ENCODE data around the gene MYL9. TPM values are rescaled to one million over a fixed set of nuclear protein-coding genes. Genes with fewer than 3 reads are reported as not detected.

Gene MYL9
- total and polyA plus RNA-seq, 4 donors = 0.98 to 27.0 (median 7.6) TPM

GRCh38 chr20:36591854-36592641, 50.7 kb downstream of the MYL9 start:
- Histone ChIP-seq H3K4me3 (ENCODE audit: low read depth in 1 of 3, low read length in 3 of 3) (no peak overlapping the region), H3K4me1 (ENCODE audit: control insufficient read depth in 4 of 4, insufficient read depth in 4 of 4, low read length in 3 of 4) (no peaks in the 10 kb centered on the region), H3K27me3 (ENCODE audit: control insufficient read depth in 4 of 4, insufficient read depth in 4 of 4, low read length in 3 of 4) (no peaks in the 10 kb centered on the region), H3K36me3 (ENCODE audit: control insufficient read depth in 4 of 4, insufficient read depth in 3 of 4, low read depth in 1 of 4, low read length in 3 of 4) (peaks cover 0 to 21% (median 6%) of the 10 kb centered on the region in 4 donors), H3K9me3 (ENCODE audit: control insufficient read depth in 4 of 4, low read length in 3 of 4) (no peaks in the 10 kb centered on the region), H3K9ac (ENCODE audit: low read depth in 1 of 2, low read length in 2 of 2) (no peak overlapping the region), H3K27ac (ENCODE audit: low read depth in 1 of 2, low read length in 2 of 2) (no peak overlapping the region)
- TF ChIP-seq JUND (IDR thresholded peaks at IDR 0.05) = no peak
- TF ChIP-seq RAD21 (IDR thresholded peaks at IDR 0.05) = peak; percentile 64 to 74
- TF ChIP-seq FOXA2 (IDR thresholded peaks at IDR 0.05) = no peak
- TF ChIP-seq, protein P1, sequence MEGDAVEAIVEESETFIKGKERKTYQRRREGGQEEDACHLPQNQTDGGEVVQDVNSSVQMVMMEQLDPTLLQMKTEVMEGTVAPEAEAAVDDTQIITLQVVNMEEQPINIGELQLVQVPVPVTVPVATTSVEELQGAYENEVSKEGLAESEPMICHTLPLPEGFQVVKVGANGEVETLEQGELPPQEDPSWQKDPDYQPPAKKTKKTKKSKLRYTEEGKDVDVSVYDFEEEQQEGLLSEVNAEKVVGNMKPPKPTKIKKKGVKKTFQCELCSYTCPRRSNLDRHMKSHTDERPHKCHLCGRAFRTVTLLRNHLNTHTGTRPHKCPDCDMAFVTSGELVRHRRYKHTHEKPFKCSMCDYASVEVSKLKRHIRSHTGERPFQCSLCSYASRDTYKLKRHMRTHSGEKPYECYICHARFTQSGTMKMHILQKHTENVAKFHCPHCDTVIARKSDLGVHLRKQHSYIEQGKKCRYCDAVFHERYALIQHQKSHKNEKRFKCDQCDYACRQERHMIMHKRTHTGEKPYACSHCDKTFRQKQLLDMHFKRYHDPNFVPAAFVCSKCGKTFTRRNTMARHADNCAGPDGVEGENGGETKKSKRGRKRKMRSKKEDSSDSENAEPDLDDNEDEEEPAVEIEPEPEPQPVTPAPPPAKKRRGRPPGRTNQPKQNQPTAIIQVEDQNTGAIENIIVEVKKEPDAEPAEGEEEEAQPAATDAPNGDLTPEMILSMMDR (IDR thresholded peaks at IDR 0.05; ENCODE audit: low read depth, low read length, missing input control) = peak; percentile 35
- WGBS = 90% methylated on average over 9 of the region's 9 CpGs
- no peak for DNase-seq (ENCODE audit: low spot score)

DNA sequence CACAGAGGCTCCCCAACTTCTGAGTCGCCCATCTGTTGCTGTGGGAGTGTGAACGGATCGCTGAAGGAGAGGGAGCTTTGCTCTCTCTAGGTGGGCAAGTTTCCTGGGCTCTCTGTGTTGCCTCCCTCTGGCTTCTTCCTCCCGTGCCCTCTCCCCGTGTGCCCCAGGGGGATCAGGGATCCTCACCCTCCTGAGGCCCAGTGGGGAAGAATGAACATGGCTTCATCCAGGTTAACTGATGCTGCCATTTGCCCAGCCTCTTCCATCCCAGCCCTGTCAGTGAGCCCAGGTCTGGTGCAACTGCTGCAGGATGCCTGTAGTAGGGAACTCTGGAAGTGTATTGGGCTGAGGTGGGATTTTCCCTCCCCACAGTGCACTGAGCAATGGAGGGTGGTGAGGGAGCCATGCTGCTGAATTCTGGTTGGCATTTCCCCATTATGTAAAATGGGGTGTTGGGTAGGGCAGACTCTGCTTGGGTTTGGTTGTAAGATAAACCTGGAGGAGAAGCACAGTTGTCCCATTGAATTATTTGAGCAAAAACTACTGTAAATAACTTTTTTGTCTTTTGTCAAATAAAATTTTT, 52.1 kb downstream of the MYL9 start:
- DNase-seq (ENCODE audit: low spot score) = no peak
- Histone ChIP-seq H3K27ac (ENCODE audit: low read depth in 1 of 2, low read length in 2 of 2) (no peak overlapping the region), H3K4me1 (ENCODE audit: control insufficient read depth in 4 of 4, insufficient read depth in 4 of 4, low read length in 3 of 4) (no peaks in the 10 kb centered on the region), H3K27me3 (ENCODE audit: control insufficient read depth in 4 of 4, insufficient read depth in 4 of 4, low read length in 3 of 4) (no peaks in the 10 kb centered on the region), H3K9me3 (ENCODE audit: control insufficient read depth in 4 of 4, low read length in 3 of 4) (no peaks in the 10 kb centered on the region), H3K4me3 (ENCODE audit: low read depth in 1 of 3, low read length in 3 of 3) (no peak overlapping the region), H3K9ac (ENCODE audit: low read depth in 1 of 2, low read length in 2 of 2) (no peak overlapping the region), H3K36me3 (ENCODE audit: control insufficient read depth in 4 of 4, insufficient read depth in 3 of 4, low read depth in 1 of 4, low read length in 3 of 4) (peaks cover 0 to 17% (median 5%) of the 10 kb centered on the region in 4 donors)
- WGBS = 95% methylated on average over 5 of the region's 5 CpGs
- TF ChIP-seq EGR1 (IDR thresholded peaks at IDR 0.05; ENCODE audit: low read depth in 2 of 2) = no peak
- no peak for TF ChIP-seq TAF1 (conservative IDR thresholded peaks at IDR 0.05)
- no peak for TF ChIP-seq HNF4G (IDR thresholded peaks at IDR 0.05)
- no peak for TF ChIP-seq YY1 (IDR thresholded peaks at IDR 0.05)
- TF ChIP-seq RXRA (IDR thresholded peaks at IDR 0.05) = no peak
- TF ChIP-seq GABPA (IDR thresholded peaks at IDR 0.05 in 1 of 2, conservative IDR thresholded peaks at IDR 0.05 in 1 of 2) = no peak
- TF ChIP-seq, protein P2, sequence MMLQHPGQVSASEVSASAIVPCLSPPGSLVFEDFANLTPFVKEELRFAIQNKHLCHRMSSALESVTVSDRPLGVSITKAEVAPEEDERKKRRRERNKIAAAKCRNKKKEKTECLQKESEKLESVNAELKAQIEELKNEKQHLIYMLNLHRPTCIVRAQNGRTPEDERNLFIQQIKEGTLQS (IDR thresholded peaks at IDR 0.05) = no peak
- TF ChIP-seq NR2F2 (IDR thresholded peaks at IDR 0.05) = no peak
- no peak for TF ChIP-seq RAD21 (IDR thresholded peaks at IDR 0.05)
- TF ChIP-seq REST (IDR thresholded peaks at IDR 0.05) = no peak
- no peak for TF ChIP-seq FOXA2 (IDR thresholded peaks at IDR 0.05)
- no peak for TF ChIP-seq FOXA1 (IDR thresholded peaks at IDR 0.05)
- TF ChIP-seq, protein P1 (IDR thresholded peaks at IDR 0.05; ENCODE audit: low read depth, low read length, missing input control) = no peak
- TF ChIP-seq JUND (IDR thresholded peaks at IDR 0.05) = no peak

Measured in liver (tissue), 9 donors.